DOHH2 (cell line): ENCODE measurements around the gene PSMD9.

ENCODE experiments used
- H3F3A ChIP-seq: fragments of 200-600 bp; sonication (generic), shearing (Covaris generic); 2 replicates; pipeline ENCODE4 v1.6.0; 2016; ENCODE audit warnings: antibody characterized with exemption, mild to moderate bottlenecking; ENCODE audit not compliant: control insufficient read depth, insufficient read depth
- H3K27ac ChIP-seq: fragments of 200-600 bp; sonication (generic); 2 replicates; pipeline ENCODE4 v1.5.1; 2014; ENCODE audit warnings: low read depth, mild to moderate bottlenecking, low read length, moderate library complexity
- H3K27me3 ChIP-seq: fragments of 200-600 bp; sonication (generic); 2 replicates; pipeline ENCODE4 v1.6.1; 2014; ENCODE audit warnings: mild to moderate bottlenecking, low read length, mixed read lengths; ENCODE audit not compliant: control insufficient read depth
- H3K36me3 ChIP-seq: fragments of 200-600 bp; sonication (generic); 2 replicates; pipeline ENCODE4 v1.6.1; 2014; ENCODE audit warnings: mild to moderate bottlenecking, low read length, moderate library complexity, mixed read lengths; ENCODE audit not compliant: control insufficient read depth
- H3K4me1 ChIP-seq: fragments of 200-600 bp; sonication (generic); 2 replicates; pipeline ENCODE4 v1.6.1; 2014; ENCODE audit warnings: mild to moderate bottlenecking, low read length, mixed read lengths; ENCODE audit not compliant: control insufficient read depth
- H3K4me2 ChIP-seq: fragments of 200-600 bp; sonication (generic); 2 replicates; pipeline ENCODE4 v1.6.0; 2014; ENCODE audit warnings: mild to moderate bottlenecking, low read length, moderate library complexity
- H3K4me3 ChIP-seq: fragments of 200-600 bp; sonication (generic); 2 replicates; pipeline ENCODE4 v1.5.1; 2014; ENCODE audit warnings: mild to moderate bottlenecking, low read length, mixed read lengths
- H3K79me2 ChIP-seq: fragments of 200-600 bp; sonication (generic); 2 replicates; pipeline ENCODE4 v1.6.1; 2014; ENCODE audit warnings: mild to moderate bottlenecking, low read length, mixed read lengths; ENCODE audit not compliant: control insufficient read depth
- H3K9me2 ChIP-seq: fragments of 200-600 bp; sonication (generic); replicated peaks from 2 replicates; pipeline ENCODE4 v1.6.1; 2014; ENCODE audit warnings: mild to moderate bottlenecking, low read length, mixed read lengths; ENCODE audit not compliant: control insufficient read depth
- H3K9me3 ChIP-seq: fragments of 200-600 bp; sonication (generic); 2 replicates; pipeline ENCODE4 v1.6.1; 2014; ENCODE audit warnings: antibody characterized with exemption, low read length, mixed read lengths; ENCODE audit not compliant: control insufficient read depth, insufficient read depth
- H4K20me1 ChIP-seq: fragments of 200-600 bp; sonication (generic); 2 replicates; pipeline ENCODE4 v1.6.0; 2014; ENCODE audit warnings: low read depth, mild to moderate bottlenecking, antibody characterized with exemption, low read length, moderate library complexity; ENCODE audit not compliant: control insufficient read depth, insufficient read depth
- EZH2phosphoT487 ChIP-seq: fragments of 200-600 bp; sonication (generic); IDR thresholded peaks from 2 replicates; pipeline ENCODE4 v1.6.1; 2017; ENCODE audit warnings: borderline replicate concordance, mild to moderate bottlenecking, antibody characterized with exemption, low read length, moderate library complexity, mixed read lengths
- TF ChIP-seq, protein P1 (sequence below): fragments of 200-600 bp; sonication (generic); IDR thresholded peaks from one replicate; pipeline ENCODE4 v1.5.1; 2014; ENCODE audit warnings: antibody characterized with exemption, mild to moderate bottlenecking, low read depth, low read length; ENCODE audit not compliant: poor library complexity, severe bottlenecking

Gene PSMD9

DNA sequence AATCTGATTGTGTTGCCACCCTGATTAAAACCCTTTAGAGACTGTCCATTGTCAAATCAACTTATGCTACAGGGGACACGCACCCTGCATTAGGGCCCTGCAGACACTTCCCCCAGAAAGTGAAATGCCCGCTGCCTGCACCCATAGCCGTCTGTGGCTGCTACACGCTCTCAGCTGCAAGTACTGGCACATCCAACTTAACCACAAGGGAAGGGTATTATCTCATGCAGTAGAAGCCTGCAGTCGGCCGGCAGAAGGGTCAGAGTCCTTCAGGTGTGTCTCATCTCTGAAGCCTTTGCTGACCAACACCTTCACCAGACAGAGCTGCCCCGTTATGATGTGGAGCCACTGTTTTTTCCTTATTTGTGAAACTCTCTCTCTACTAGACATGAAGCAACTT is 50.6 kb downstream of the PSMD9 start:
- peaks cover 67% of the 10 kb centered on the region for H3K36me3 ChIP-seq
- H3K4me3 ChIP-seq = no peak overlapping the region
- H3K9me2 ChIP-seq = no peaks in the 10 kb centered on the region
- no peaks in the 10 kb centered on the region for H3K27me3 ChIP-seq
- no peak overlapping the region for H3K27ac ChIP-seq
- H4K20me1 ChIP-seq = no peaks in the 10 kb centered on the region
- TF ChIP-seq EZH2phosphoT487 = no peak
- H3K4me2 ChIP-seq = no peak overlapping the region
- no peaks in the 10 kb centered on the region for H3K79me2 ChIP-seq
- H3F3A ChIP-seq = no peaks in the 10 kb centered on the region
- no peaks in the 10 kb centered on the region for H3K9me3 ChIP-seq
- H3K4me1 ChIP-seq = peaks cover 5% of the 10 kb centered on the region

DNA sequence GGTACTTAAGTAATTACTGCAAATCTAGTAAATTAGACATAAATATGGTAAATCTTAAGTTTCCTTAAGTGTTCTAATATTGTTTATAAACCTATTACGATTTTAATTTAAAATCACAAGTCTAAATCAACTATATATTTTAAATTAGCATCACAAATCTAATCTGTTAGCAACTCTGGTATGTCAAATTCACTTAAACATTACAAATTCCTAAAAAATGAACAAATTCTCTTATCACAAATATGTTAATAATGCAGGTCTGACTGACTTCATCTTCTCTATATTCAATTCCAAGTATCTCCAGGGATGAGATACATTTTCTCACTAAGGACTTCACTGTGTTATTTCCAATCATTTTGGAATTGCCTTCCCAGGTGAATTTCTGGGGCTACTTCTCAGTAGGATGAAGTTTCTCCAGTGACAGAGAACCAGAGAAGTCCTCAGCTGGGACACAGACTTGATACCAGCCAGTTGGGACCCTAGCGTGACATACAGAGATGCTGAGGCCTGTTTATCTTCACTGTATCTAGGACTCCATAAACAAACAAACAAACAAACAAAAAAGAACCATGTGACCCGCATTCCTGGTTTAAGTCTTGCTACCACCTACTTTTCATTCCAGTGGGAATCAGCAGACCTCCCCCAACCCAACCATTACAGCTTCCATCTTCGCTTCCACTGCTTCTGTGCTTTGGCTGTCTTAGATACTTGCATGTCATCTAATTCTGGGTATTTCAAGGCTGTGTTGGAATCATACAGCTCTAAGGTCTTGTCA is 51.6 kb downstream of the PSMD9 start:
- TF ChIP-seq, protein P1, sequence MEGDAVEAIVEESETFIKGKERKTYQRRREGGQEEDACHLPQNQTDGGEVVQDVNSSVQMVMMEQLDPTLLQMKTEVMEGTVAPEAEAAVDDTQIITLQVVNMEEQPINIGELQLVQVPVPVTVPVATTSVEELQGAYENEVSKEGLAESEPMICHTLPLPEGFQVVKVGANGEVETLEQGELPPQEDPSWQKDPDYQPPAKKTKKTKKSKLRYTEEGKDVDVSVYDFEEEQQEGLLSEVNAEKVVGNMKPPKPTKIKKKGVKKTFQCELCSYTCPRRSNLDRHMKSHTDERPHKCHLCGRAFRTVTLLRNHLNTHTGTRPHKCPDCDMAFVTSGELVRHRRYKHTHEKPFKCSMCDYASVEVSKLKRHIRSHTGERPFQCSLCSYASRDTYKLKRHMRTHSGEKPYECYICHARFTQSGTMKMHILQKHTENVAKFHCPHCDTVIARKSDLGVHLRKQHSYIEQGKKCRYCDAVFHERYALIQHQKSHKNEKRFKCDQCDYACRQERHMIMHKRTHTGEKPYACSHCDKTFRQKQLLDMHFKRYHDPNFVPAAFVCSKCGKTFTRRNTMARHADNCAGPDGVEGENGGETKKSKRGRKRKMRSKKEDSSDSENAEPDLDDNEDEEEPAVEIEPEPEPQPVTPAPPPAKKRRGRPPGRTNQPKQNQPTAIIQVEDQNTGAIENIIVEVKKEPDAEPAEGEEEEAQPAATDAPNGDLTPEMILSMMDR = no peak
- TF ChIP-seq EZH2phosphoT487 = no peak
- no peaks in the 10 kb centered on the region for H3K27me3 ChIP-seq
- H3K9me2 ChIP-seq = no peaks in the 10 kb centered on the region
- H4K20me1 ChIP-seq = no peaks in the 10 kb centered on the region
- peaks cover 5% of the 10 kb centered on the region for H3K4me1 ChIP-seq
- H3K36me3 ChIP-seq = peaks cover 68% of the 10 kb centered on the region
- no peaks in the 10 kb centered on the region for H3K79me2 ChIP-seq
- H3K27ac ChIP-seq = no peak overlapping the region
- no peaks in the 10 kb centered on the region for H3K9me3 ChIP-seq
- no peaks in the 10 kb centered on the region for H3F3A ChIP-seq
- H3K4me2 ChIP-seq = no peak overlapping the region
- no peak overlapping the region for H3K4me3 ChIP-seq

DNA sequence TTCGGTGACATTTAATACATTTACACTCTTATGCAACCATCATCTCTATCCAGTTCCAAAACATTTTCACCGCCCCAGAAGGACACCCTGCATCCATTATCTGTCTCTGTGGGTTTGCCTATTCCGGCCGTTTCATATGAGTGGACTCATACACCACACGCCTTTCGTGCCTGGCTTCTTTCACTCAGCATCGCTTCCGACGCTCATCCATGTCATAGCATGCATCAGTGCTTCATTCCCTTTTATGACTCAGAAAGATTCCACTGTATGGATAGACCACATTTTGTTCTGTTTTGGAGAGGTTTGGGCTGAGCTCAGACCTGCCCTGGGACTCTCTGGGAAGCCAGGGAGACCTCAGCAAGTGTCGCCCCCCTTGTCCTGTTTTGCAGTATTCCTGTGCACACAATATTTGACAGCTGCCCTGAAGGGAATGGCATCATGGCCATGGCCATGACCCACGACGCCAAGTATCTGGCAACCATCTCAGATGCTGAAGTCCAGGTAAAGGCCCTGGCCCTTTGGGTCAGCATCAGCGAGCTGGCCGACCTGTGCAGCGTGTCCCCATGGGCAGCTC is 53.6 kb downstream of the PSMD9 start:
- H3K9me2 ChIP-seq = no peaks in the 10 kb centered on the region
- H4K20me1 ChIP-seq = no peaks in the 10 kb centered on the region
- no peaks in the 10 kb centered on the region for H3K9me3 ChIP-seq
- TF ChIP-seq, protein P1 = no peak
- TF ChIP-seq EZH2phosphoT487 = no peak
- no peaks in the 10 kb centered on the region for H3K79me2 ChIP-seq
- H3K27me3 ChIP-seq = no peaks in the 10 kb centered on the region
- no peak overlapping the region for H3K4me2 ChIP-seq
- peaks cover 5% of the 10 kb centered on the region for H3K4me1 ChIP-seq
- peaks cover 3% of the 10 kb centered on the region; the same call in 1 of the 2 replicates for H3F3A ChIP-seq
- H3K4me3 ChIP-seq = no peak overlapping the region
- no peak overlapping the region for H3K27ac ChIP-seq
- peaks cover 53% of the 10 kb centered on the region for H3K36me3 ChIP-seq

DNA sequence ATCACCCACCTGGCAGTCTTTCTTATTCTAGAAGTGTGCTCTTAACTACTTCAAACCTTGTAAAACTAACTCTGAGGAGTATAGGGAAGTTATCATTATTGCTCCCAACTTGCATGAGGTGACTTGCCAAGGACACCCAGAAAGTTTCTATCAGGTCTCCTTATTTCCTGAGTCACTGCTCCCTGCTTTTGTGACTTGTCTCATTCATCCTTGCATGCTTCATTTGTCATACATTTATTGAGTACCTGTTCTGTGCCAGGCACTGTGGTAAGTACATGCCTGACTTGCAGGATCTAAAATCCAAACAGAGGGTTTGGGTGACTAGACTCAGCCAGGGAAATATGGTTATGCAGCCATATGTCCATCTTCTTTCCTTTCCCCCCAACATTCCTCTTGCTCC is 55.3 kb downstream of the PSMD9 start:
- Histone ChIP-seq H3K27me3 (no peaks in the 10 kb centered on the region), H3K79me2 (no peaks in the 10 kb centered on the region), H3K4me1 (peaks cover 4% of the 10 kb centered on the region), H3K36me3 (peaks cover 47% of the 10 kb centered on the region), H3F3A (peaks cover 3% of the 10 kb centered on the region; the same call in 1 of the 2 replicates), H3K27ac (no peak overlapping the region), H3K4me3 (no peak overlapping the region), H4K20me1 (no peaks in the 10 kb centered on the region), H3K9me3 (no peaks in the 10 kb centered on the region), H3K9me2 (no peaks in the 10 kb centered on the region), H3K4me2 (no peak overlapping the region)
- TF ChIP-seq EZH2phosphoT487 = no peak
- TF ChIP-seq, protein P1 = no peak
